Measurements from ENCODE around the gene MACF1.
"Not testable (repeated sequence)": the region's sequence is repeated elsewhere in the genome, so short reads cannot be mapped to it uniquely, and the experiment has no call there.

MACF1 gene

DNA sequence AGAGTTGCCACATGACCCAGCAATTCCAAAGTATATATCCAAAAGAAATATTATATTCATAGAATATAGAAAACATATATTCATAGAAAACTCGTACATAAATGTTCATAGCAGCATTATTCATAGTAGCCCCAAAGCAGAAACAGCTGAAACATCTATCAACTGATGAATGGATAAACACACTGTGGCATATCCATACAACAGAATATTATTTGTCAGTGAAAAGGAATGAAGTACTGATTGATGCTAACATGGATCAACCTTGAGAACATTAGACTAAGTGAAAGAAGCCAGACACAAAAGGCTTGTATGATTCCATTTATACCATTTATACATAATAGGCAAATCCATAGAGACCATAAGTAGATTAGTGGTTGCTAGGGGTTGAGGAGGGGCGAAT lies 21.7 kb upstream of the MACF1 start:
- no peak for DNase-seq

DNA sequence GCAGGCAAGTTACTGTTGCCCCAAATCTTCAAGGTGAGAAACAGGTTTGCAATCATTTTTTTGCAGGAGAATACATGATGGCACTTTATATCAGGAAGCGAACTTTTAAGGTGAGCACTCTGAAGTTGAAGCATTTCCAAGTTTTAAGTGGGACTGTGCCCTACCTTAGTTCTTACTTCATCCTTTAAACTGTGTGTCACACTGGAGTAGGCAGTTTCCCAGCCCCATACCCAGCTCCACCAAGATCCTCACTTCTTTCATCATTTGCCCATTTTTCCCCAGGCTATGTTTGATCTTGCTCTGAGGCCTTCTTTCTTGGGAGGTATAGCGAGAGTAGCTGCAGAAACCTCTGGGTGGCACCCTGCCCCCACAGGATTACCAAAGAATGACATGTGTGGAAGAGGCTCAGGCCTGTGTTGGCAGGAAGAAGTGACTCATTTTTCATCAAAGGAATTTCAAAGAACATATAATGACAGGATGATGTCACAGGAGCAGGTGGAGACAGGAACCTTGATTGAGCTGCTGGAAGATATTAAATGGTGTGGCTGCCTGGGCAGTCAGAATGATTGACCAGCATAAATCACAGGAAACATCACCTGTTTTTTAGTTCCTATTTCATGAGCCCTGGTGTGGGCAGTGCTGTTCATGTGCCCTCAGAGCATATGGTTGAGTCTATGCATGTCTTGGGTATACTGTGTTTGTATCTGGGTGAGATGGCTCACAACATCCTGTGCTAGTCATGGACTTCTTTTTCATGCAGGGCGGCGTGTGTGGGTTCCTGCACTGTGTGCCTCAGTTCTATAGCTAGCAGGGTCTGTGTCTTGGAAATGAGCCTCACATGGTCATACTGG lies 20.8 kb upstream of the MACF1 start:
- peak; percentile 65 for DNase-seq

DNA sequence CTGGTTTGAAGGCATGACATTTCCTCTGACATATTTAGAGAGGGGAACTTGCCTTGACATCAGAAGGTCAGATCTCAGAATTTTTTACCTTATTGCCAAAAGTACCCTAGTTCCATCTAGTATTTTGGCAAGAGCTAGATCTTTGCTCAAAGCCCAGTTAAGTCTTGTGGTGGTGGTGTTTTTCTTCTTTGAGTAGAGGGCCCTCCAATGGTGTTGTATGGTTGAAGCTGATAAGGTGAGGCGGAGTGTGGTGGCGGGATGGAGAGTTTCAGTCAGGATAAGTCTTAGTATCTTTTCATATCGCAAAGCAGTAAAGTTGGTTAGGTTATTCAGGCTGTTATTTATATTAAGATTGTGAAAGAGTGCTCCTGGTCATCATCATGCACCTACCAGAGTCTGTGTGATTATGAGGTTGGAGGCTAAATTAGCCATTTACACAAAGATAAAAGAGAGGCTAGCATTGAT lies 20.1 kb upstream of the MACF1 start:
- no peak for DNase-seq

DNA sequence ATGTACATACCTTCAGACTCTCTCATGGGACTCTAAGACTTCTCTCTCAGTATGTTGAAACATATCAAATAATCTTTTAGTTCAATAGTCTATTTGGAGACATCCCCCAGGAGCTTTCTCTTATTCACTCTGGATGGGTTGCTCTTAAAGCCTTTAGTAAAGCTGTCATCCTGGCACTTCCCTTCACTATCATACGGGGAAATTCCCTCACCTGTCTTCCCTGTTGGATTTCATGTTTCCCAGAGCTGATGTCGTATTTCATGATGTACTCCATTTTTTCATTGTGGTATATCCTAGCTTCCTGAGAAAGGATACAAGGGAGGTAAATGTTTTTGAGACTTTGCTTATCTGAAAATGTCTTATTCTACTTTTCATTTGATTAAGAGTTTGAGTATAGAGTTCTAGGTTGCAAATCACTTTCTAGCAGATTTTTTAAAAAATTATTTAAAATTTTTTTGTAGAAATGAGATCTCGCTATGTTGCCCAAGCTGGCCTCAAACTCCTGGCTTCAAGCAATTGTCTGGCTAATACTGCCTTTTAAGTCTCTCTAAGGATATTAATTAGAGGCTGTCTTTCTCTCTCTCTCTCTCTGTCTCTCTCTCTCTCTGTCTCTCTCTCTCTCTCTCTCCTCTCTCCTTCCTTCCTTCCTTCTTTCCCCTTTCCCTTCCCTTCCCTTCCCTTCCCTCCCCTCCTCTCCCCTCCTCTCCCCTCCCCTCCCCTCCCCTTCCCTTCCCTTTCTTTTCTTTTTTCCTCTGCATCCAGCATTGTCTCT lies 17.0 kb upstream of the MACF1 start:
- no peak for DNase-seq

DNA sequence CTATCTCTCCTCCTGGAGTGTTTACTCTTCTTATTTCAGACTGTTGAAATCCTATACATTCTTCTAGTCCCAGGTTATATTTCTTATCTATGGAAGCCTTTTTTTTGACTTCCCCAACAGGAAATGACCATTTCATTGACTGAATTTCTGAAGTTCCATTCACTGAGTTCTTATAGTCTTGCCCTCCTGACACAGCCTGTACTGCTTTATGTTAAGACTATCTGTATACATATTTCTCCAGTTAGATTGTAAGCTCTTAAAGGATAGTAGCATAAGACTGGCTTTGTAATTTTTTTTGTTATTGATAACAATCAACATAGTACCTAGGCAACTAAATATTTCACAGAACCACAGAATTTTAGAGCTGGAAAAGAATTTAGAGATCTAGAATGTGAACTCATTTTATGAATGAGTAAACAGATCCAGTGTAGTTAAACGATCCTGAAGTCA lies 14.9 kb upstream of the MACF1 start:
- no peak for DNase-seq

DNA sequence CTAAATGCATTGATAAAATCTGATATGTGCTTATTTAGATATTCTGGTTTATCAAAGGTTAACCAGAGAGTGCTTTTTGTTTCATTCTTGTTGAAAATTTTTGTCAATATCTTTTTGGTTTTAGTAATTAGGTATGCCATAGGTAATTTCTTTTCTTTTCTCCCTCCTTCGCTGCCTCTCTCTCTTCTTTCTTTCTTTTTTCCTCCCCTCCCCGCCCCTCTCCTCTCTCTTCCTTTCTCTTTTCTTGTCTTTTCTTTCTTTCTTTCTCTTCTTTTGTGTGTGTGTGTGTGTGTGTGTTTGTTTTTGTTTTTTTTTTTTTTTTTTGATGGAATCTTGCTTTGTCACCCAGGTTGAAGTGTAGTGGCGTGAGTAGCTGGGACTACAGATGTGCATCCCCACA lies 14.4 kb upstream of the MACF1 start:
- DNase-seq: no peak

DNA sequence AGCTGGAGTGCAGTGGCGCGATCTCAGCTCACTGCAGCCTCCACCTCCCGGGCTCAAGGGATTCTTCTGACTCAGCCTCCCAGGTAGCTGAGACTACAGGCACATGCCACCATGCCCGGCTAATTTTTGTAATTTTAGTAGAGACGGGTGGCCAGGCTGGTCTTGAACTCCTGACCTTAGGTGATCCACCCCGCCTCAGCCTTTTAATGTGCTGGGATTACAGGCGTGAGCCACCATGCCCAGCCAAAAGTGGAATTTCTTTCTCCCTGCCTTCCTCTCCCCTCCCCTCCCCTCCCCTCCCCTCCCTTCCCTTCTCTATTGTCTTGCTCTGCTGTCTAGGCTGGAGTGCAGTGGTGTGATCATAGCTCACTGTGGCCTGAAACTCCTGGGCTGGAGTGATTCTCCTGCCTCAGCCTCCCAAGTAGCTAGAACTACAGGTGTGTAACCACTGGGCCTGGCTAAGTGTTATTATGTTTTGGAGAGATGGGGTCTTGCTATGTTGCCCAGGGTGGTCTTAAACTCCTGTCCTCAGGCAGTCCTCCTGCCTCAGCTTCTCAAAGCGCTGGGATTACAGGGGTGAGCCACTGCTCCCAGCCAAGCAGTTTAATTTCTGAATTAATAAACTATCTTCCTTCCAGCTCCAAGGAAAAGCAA lies 10.0 kb upstream of the MACF1 start:
- no peak for DNase-seq

- no peak for DNase-seq
Observed at GRCh38 chr1:39195166-39196111, 9.1 kb upstream of the MACF1 start.

- DNase-seq: no peak
Observed at GRCh38 chr1:39196244-39197215, 8.0 kb upstream of the MACF1 start.

DNA sequence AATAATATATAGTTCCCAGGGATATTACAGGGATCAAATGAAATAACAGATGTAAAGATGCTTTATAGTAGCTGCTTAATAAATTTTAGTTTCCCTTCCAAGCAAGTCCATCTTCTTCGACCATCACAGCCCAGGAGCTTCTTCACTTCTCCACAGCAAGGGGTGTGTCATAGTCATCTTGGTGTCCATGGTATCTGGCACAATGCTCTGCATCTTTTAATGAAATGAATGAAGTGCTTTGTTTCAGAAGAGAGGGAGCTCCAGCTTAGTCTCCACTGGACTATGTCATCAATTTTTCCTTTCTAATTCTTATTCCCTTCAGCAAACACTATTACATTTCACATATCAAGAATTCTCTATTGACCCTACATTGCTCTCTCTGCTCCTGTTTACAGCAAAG lies 4.9 kb upstream of the MACF1 start:
- DNase-seq: no peak

- peak; percentile 55 for DNase-seq
Observed at GRCh38 chr1:39205102-39205780, 746 bp downstream of the MACF1 start.

- no peak for DNase-seq
Observed at GRCh38 chr1:39205781-39206464, 1.4 kb downstream of the MACF1 start.

DNA sequence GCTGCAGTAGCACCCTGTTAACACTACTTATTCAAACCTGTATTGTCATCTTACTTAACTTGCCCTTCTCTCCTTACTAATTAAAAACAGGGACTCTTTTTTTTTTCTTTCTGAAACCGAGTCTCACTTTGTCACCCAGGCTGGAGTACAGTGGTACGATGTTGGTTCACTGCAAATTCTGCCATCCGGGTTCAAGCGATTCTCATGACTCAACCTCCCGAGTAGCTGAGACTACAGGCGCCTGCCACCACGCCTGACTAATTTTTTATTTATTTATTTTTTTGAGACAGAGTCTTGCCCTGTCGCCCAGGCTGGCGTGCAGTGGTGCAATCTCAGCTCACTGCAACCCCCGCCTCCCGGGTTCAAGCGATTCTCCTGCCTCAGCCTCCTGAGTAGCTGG lies 3.9 kb downstream of the MACF1 start:
- DNase-seq: not testable (repeated sequence)

- no peak for DNase-seq
Observed at GRCh38 chr1:39210649-39211048, 6.2 kb downstream of the MACF1 start.

DNA sequence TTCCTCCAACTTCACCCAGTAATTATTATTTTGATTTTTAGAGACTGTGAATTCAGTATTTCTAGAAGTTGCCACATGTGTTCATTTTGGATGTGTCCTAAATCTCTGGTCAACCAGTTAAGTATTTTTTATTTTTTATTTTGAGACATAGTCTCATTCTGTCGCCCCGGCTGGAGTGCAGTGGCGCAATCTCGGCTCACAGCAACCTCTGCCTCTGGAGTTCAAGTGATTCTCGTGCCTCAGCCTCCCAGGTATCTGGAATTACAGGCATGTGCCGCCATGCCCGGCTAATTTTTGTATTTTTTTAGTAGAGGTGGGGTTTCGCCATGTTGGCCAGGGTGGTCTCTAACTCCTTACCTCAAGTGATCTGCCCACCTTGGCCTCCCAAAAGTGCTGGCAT lies 8.0 kb downstream of the MACF1 start:
- DNase-seq: no peak

GRCh38 chr1:39213511-39214002 lies 9.1 kb downstream of the MACF1 start:
- DNase-seq: no peak

- DNase-seq: no peak
Observed at GRCh38 chr1:39214021-39214713, 9.7 kb downstream of the MACF1 start.

- DNase-seq: no peak
Observed at GRCh38 chr1:39214714-39214997, 10.2 kb downstream of the MACF1 start.

Measured in stimulated activated CD4-positive, alpha-beta T cell treated with anti-CD3 and anti-CD28 coated beads, Interleukin-12 subunit alpha, Interleukin-12 subunit beta, amount 100 ng/mL, for 4 hours (primary cell).